HFFc6 (cell line): Measurements from ENCODE around the gene TMEM125. TPM values are rescaled to one million over a fixed set of nuclear protein-coding genes. Genes with fewer than 3 reads are reported as not detected.

Experiments
- DNase-seq: peaks from one replicate; pipeline ENCODE4 v3.0.0-alpha.2; 2018
- H3K27ac Mint-ChIP-seq: 2 replicates; pipeline ENCODE4 v1.8.0; 2020; ENCODE audit warnings: mild to moderate bottlenecking, mixed read lengths
- H3K27me3 Mint-ChIP-seq: 2 replicates; pipeline ENCODE4 v1.8.0; 2021; ENCODE audit warnings: mild to moderate bottlenecking, moderate library complexity, mixed read lengths; ENCODE audit not compliant: insufficient read depth
- H3K36me3 Mint-ChIP-seq: 2 replicates; pipeline ENCODE4 v1.8.0; 2021; ENCODE audit warnings: low read depth, mixed read lengths
- H3K4me1 Mint-ChIP-seq: 2 replicates; pipeline ENCODE4 v1.8.0; 2020; ENCODE audit warnings: low read depth, mixed read lengths
- H3K4me3 Mint-ChIP-seq: 2 replicates; pipeline ENCODE4 v1.8.0; 2020; ENCODE audit warnings: mild to moderate bottlenecking, moderate library complexity, mixed read lengths
- H3K9me3 Mint-ChIP-seq: 2 replicates; pipeline ENCODE4 v1.8.0; 2020; ENCODE audit warnings: mild to moderate bottlenecking, mixed read lengths
- CTCF ChIP-seq: fragments of 200-600 bp; sonication (generic); IDR thresholded peaks from 2 replicates; pipeline ENCODE4 v1.5.0; 2021; ENCODE audit warnings: antibody characterized with exemption, mild to moderate bottlenecking
- total RNA-seq, 6 experiments: library from RNA; stranded (reverse); fragmentation: NEBNext Ultra II Directional; extraction: Animal tissue kit (Norgen Biotek cat#: 25700); gene quantifications; 2 replicates in 1 of 6; 3 replicates in 5 of 6; pipeline ENCODE4 v1.2.3, GENCODE V29; 2021

Gene TMEM125
- total RNA-seq, 6 experiments from 2014 or later = not detected

GRCh38 chr1:43292679-43293078 lies 22.9 kb downstream of the TMEM125 start:
- H3K9me3 Mint-ChIP-seq = no peaks in the 10 kb centered on the region
- H3K27me3 Mint-ChIP-seq = peaks cover 6% of the 10 kb centered on the region

GRCh38 chr1:43293176-43293575 lies 23.4 kb downstream of the TMEM125 start:
- peak; percentile 24 for DNase-seq
- TF ChIP-seq CTCF = no peak
- Mint-ChIP-seq H3K36me3 (no peaks in the 10 kb centered on the region), H3K4me1 (peaks cover 25% of the 10 kb centered on the region), H3K27me3 (peaks cover 2% of the 10 kb centered on the region; the same call in 1 of the 2 replicates), H3K4me3 (no peak overlapping the region), H3K27ac (peak overlapping the region; percentile 34; the same call in 1 of the 2 replicates), H3K9me3 (no peaks in the 10 kb centered on the region)

More at GRCh38 chr1:43292679-43293078, 22.9 kb downstream of the TMEM125 start:
- H3K27ac Mint-ChIP-seq = no peak overlapping the region
- no peak for DNase-seq
- no peaks in the 10 kb centered on the region for H3K36me3 Mint-ChIP-seq
- no peak overlapping the region for H3K4me3 Mint-ChIP-seq
- TF ChIP-seq CTCF = no peak
- peaks cover 25% of the 10 kb centered on the region for H3K4me1 Mint-ChIP-seq

- Mint-ChIP-seq H3K4me1 (peaks cover 25% of the 10 kb centered on the region), H3K27me3 (peaks cover 2% of the 10 kb centered on the region; the same call in 1 of the 2 replicates), H3K36me3 (no peaks in the 10 kb centered on the region), H3K4me3 (no peak overlapping the region), H3K27ac (no peak overlapping the region), H3K9me3 (no peaks in the 10 kb centered on the region)
- TF ChIP-seq CTCF = no peak
- peak; percentile 50 for DNase-seq
Observed at GRCh38 chr1:43293896-43294760, 24.3 kb downstream of the TMEM125 start.

- H3K27ac Mint-ChIP-seq = no peak overlapping the region
- H3K9me3 Mint-ChIP-seq = no peaks in the 10 kb centered on the region
- peaks cover 25% of the 10 kb centered on the region for H3K4me1 Mint-ChIP-seq
- no peak for DNase-seq
- peaks cover 2% of the 10 kb centered on the region; the same call in 1 of the 2 replicates for H3K27me3 Mint-ChIP-seq
- TF ChIP-seq CTCF = no peak
- H3K36me3 Mint-ChIP-seq = no peaks in the 10 kb centered on the region
- no peak overlapping the region for H3K4me3 Mint-ChIP-seq
Observed at GRCh38 chr1:43294761-43295160, 25.0 kb downstream of the TMEM125 start.

GRCh38 chr1:43296207-43296606 lies 26.4 kb downstream of the TMEM125 start:
- peaks cover 2% of the 10 kb centered on the region; the same call in 1 of the 2 replicates for H3K27me3 Mint-ChIP-seq
- no peak for DNase-seq
- no peak overlapping the region for H3K27ac Mint-ChIP-seq
- no peak overlapping the region for H3K4me3 Mint-ChIP-seq
- H3K36me3 Mint-ChIP-seq = no peaks in the 10 kb centered on the region
- H3K9me3 Mint-ChIP-seq = no peaks in the 10 kb centered on the region
- H3K4me1 Mint-ChIP-seq = peaks cover 25% of the 10 kb centered on the region
- TF ChIP-seq CTCF = no peak
